Osteoblast (primary cell): Measurements from ENCODE around the gene TAF12. TPM values are rescaled to one million over a fixed set of nuclear protein-coding genes. Genes with fewer than 3 reads are reported as not detected.

Experiments
- DNase-seq: peaks from one replicate; pipeline ENCODE4 v3.0.0; 2011; ENCODE audit warnings: low spot score, mixed read lengths; ENCODE audit not compliant: insufficient read length; ENCODE audit errors: missing footprints
- H2AFZ ChIP-seq: 2 replicates; pipeline ENCODE4 v1.6.0; 2011; ENCODE audit warnings: mild to moderate bottlenecking, low read length
- H3K27ac ChIP-seq: 2 replicates; pipeline ENCODE4 v1.5.1; 2011; ENCODE audit warnings: mild to moderate bottlenecking, low read depth, low read length, moderate library complexity
- H3K27me3 ChIP-seq: 2 replicates; pipeline ENCODE4 v1.6.0; 2012; ENCODE audit warnings: mild to moderate bottlenecking, control low read depth, inconsistent platforms, low read length, moderate library complexity; ENCODE audit not compliant: insufficient read depth
- H3K36me3 ChIP-seq: 2 replicates; pipeline ENCODE4 v1.5.1; 2011; ENCODE audit warnings: mild to moderate bottlenecking, low read length, control low read depth, moderate library complexity; ENCODE audit not compliant: insufficient read depth
- H3K4me1 ChIP-seq: 2 replicates; pipeline ENCODE4 v1.5.1; 2011; ENCODE audit warnings: mild to moderate bottlenecking, low read length, control low read depth, moderate library complexity; ENCODE audit not compliant: insufficient read depth
- H3K4me2 ChIP-seq: 2 replicates; pipeline ENCODE4 v1.6.0; 2011; ENCODE audit warnings: mild to moderate bottlenecking, low read length; ENCODE audit not compliant: insufficient read depth
- H3K4me3 ChIP-seq: fragments of 200-600 bp; sonication (generic); 3 replicates; pipeline ENCODE4 v1.5.1; 2012; ENCODE audit warnings: mild to moderate bottlenecking, low read length, inconsistent platforms; ENCODE audit not compliant: insufficient read depth
- H3K79me2 ChIP-seq: 2 replicates; pipeline ENCODE4 v1.6.0; 2012; ENCODE audit warnings: mild to moderate bottlenecking, low read length, control low read depth, inconsistent platforms; ENCODE audit not compliant: insufficient read depth
- H3K9me3 ChIP-seq: 2 replicates; pipeline ENCODE4 v1.5.1; 2011; ENCODE audit warnings: low read depth, low read length, control low read depth
- H4K20me1 ChIP-seq: 2 replicates; pipeline ENCODE4 v1.6.0; 2012; ENCODE audit warnings: mild to moderate bottlenecking, low read length, control low read depth; ENCODE audit not compliant: insufficient read depth
- small RNA-seq: library from RNA; depleted of rRNA; stranded (forward); fragments of <200 nt; gene quantifications from one replicate; pipeline ENCODE3, GENCODE V24; 2012
- total RNA-seq: library from RNA; depleted of rRNA; stranded (reverse); fragments of >200 nt; gene quantifications from 2 replicates; pipeline ENCODE4 v1.2.3, GENCODE V29; 2012
- TF ChIP-seq, protein P1 (sequence below): IDR thresholded peaks from 2 replicates; pipeline ENCODE4 v1.5.1; 2011; ENCODE audit warnings: mild to moderate bottlenecking, low read depth, low read length, moderate library complexity; ENCODE audit errors: extremely low read depth

TAF12 gene
- total RNA-seq, 1 donor, result 29.0 TPM

GRCh38 chr1:28564310-28564709 lies 78.6 kb downstream of the TAF12 start:
- DNase-seq, result no peak
- TF ChIP-seq, protein P1, sequence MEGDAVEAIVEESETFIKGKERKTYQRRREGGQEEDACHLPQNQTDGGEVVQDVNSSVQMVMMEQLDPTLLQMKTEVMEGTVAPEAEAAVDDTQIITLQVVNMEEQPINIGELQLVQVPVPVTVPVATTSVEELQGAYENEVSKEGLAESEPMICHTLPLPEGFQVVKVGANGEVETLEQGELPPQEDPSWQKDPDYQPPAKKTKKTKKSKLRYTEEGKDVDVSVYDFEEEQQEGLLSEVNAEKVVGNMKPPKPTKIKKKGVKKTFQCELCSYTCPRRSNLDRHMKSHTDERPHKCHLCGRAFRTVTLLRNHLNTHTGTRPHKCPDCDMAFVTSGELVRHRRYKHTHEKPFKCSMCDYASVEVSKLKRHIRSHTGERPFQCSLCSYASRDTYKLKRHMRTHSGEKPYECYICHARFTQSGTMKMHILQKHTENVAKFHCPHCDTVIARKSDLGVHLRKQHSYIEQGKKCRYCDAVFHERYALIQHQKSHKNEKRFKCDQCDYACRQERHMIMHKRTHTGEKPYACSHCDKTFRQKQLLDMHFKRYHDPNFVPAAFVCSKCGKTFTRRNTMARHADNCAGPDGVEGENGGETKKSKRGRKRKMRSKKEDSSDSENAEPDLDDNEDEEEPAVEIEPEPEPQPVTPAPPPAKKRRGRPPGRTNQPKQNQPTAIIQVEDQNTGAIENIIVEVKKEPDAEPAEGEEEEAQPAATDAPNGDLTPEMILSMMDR, result no peak
- Histone ChIP-seq H3K36me3 (peaks cover 57% of the 10 kb centered on the region), H3K79me2 (no peaks in the 10 kb centered on the region), H3K9me3 (no peaks in the 10 kb centered on the region), H3K4me3 (no peak overlapping the region), H3K27me3 (no peaks in the 10 kb centered on the region), H3K4me2 (no peak overlapping the region), H2AFZ (no peak overlapping the region), H3K4me1 (no peaks in the 10 kb centered on the region), H4K20me1 (no peaks in the 10 kb centered on the region), H3K27ac (no peak overlapping the region)

DNA sequence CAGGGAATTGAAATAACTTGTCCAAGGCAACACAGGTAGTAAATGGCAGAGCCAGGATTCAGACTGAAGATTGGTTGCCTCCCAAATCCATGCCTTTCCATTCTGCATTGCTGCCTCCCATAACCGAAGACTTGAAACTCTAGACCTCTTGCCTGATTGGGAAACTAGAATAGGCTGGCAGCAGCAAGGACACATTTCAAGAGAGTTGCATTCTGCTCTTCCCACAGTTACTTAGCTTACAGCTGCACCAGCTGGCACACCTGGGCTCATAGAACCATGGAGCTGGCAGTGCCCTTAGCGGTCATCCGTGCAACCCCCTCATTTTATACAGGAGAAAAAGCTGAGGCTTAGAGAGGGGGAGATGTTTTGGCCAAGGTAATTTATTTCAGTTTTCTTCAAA lies 82.0 kb downstream of the TAF12 start:
- no peak overlapping the region for H2AFZ ChIP-seq

More for the DNA sequence above, 82.0 kb downstream of the TAF12 start:
- Histone ChIP-seq H3K79me2 (no peaks in the 10 kb centered on the region), H4K20me1 (no peaks in the 10 kb centered on the region), H3K9me3 (no peaks in the 10 kb centered on the region), H3K4me1 (no peaks in the 10 kb centered on the region), H3K27me3 (no peaks in the 10 kb centered on the region), H3K36me3 (peaks cover 51% of the 10 kb centered on the region), H3K4me3 (no peak overlapping the region), H3K4me2 (no peak overlapping the region), H3K27ac (no peak overlapping the region)
- no peak for DNase-seq
- TF ChIP-seq, protein P1, result no peak

Small RNA genes within 50 kb of the gene (small RNA-seq; reads per million reads assigned to genes)
- gene RF00422, result not detected
- gene RNU11, result not detected
- gene SNORA16A, result not detected
- gene SNORA44, result not detected
- gene SNORA61, result not detected
- gene SNORD99, result 450 reads per million, percentile 98 among the genes with 10 or more reads in this experiment

Other genes with a start within 250 kb of the TAF12 start
- 32.1 and 35.1 TPM in 2 replicates for gene RCC1, start 137.0 kb downstream of the TAF12 start, total RNA-seq
- 23.2 and 28.3 TPM in 2 replicates for gene TRNAU1AP, start 90.0 kb downstream of the TAF12 start, total RNA-seq
- gene RAB42, start 50.8 kb downstream of the TAF12 start, total RNA-seq, result 5.0 and 5.1 TPM in 2 replicates
- gene RNU11, start 5.5 kb upstream of the TAF12 start, total RNA-seq, result not detected in 2 replicates
- gene GMEB1, start 25.7 kb upstream of the TAF12 start, total RNA-seq, result 10.9 and 11.9 TPM in 2 replicates
- 56.9 and 63.0 TPM in 2 replicates for gene YTHDF2, start 93.9 kb upstream of the TAF12 start, total RNA-seq
- gene OPRD1, start 169.1 kb upstream of the TAF12 start, total RNA-seq, result not detected in 2 replicates